ENCODE data around the gene RAMP3.

RAMP3 gene

DNA sequence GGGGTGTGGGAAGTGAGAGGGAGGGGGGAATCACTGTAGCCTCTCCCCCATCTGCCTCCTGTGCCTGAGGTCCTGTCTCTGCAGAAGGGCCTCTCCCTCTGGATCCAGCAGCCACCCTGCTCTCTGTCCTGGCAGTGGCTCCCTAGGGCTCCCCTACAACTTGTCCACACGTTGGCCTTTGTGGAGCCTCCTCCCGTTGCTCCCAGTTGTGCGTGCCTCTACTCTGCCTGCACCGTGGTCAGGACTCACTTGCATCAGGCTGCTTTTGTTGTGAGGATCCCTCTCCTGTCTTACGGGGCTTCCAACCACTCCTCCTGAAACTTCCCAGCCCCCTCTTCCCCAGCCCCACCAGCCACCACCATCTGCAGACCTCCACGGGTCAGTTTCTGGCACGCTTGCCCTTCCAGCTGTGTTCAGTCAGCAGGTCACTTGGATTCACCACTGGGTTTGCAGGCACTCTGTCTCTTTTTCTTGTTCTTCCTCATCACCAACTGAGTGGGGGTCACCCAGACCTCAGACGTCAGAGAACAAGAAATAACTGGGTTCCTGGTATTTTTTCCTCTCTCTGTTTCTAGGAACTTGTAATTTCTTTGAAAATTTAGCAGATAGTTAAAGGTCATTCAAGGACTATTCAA is 62.3 kb downstream of the RAMP3 start:
- Histone ChIP-seq H3K9me3 (ENCODE audit: insufficient read depth, low read length) (no peaks in the 10 kb centered on the region), H3K27me3 (ENCODE audit: low read depth, low read length) (peaks cover 19% of the 10 kb centered on the region), H4K20me1 (ENCODE audit: insufficient read depth, low read length) (no peaks in the 10 kb centered on the region), H3K36me3 (replicated peaks; ENCODE audit: low read depth, low read length) (no peaks in the 10 kb centered on the region), H3K79me2 (ENCODE audit: low read length) (no peaks in the 10 kb centered on the region), H3K4me2 (ENCODE audit: low read length) (no peak overlapping the region), H3K27ac (ENCODE audit: low read length) (no peak overlapping the region), H3K4me3 (ENCODE audit: low read length) (no peak overlapping the region), H2AFZ (ENCODE audit: low read depth, low read length) (no peak overlapping the region), H3K4me1 (ENCODE audit: low read length) (no peaks in the 10 kb centered on the region), H3K9ac (ENCODE audit: low read length) (no peak overlapping the region)
- no peak for TF ChIP-seq EZH2phosphoT487 (IDR thresholded peaks at IDR 0.05; ENCODE audit: low read depth)
- TF ChIP-seq, protein P1, sequence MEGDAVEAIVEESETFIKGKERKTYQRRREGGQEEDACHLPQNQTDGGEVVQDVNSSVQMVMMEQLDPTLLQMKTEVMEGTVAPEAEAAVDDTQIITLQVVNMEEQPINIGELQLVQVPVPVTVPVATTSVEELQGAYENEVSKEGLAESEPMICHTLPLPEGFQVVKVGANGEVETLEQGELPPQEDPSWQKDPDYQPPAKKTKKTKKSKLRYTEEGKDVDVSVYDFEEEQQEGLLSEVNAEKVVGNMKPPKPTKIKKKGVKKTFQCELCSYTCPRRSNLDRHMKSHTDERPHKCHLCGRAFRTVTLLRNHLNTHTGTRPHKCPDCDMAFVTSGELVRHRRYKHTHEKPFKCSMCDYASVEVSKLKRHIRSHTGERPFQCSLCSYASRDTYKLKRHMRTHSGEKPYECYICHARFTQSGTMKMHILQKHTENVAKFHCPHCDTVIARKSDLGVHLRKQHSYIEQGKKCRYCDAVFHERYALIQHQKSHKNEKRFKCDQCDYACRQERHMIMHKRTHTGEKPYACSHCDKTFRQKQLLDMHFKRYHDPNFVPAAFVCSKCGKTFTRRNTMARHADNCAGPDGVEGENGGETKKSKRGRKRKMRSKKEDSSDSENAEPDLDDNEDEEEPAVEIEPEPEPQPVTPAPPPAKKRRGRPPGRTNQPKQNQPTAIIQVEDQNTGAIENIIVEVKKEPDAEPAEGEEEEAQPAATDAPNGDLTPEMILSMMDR (IDR thresholded peaks at IDR 0.05; ENCODE audit: low read depth, low read length) = no peak

DNA sequence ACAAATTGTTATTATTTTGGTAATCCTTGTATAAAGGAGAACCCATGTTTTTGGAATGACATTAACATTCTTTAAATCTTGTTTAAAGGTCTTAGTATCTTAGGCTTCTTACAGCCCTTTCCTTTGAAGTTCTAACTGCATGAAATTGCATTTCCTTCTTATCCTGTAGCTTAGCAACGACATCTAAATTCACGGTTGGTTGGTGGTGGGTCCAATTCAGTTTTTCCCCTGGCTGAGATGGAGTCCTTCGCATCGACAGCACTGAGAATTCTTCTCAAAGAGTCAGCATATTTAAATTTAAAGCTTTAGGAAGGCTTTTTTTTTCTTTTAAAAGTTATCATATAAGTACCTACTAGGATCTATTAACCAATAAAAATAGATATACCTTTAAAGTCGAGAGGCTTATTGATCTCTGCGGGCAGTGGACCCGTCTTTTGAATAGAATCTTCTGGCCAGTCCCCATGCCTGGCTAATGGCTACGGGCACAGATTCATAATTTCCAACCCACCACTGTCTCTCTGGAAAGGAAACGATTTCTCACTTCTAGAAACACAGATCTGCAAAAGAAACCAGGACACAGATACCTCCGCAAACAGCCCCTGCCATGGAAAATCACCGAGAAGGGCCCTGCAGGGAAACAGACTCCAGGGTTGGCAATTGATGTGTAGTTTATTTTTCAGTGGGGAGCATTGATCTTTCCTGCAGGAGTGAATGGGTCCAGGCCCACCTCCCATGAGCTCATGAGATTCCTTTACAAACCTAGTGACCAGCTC is 63.4 kb downstream of the RAMP3 start:
- TF ChIP-seq, protein P1 (IDR thresholded peaks at IDR 0.05; ENCODE audit: low read depth, low read length) = no peak
- no peak for TF ChIP-seq EZH2phosphoT487 (IDR thresholded peaks at IDR 0.05; ENCODE audit: low read depth)
- Histone ChIP-seq H3K27ac (ENCODE audit: low read length) (no peak overlapping the region), H3K27me3 (ENCODE audit: low read depth, low read length) (peaks cover 10% of the 10 kb centered on the region), H4K20me1 (ENCODE audit: insufficient read depth, low read length) (no peaks in the 10 kb centered on the region), H3K4me1 (ENCODE audit: low read length) (no peaks in the 10 kb centered on the region), H3K9ac (ENCODE audit: low read length) (no peak overlapping the region), H3K4me3 (ENCODE audit: low read length) (no peak overlapping the region), H3K4me2 (ENCODE audit: low read length) (no peak overlapping the region), H3K36me3 (replicated peaks; ENCODE audit: low read depth, low read length) (no peaks in the 10 kb centered on the region), H3K9me3 (ENCODE audit: insufficient read depth, low read length) (no peaks in the 10 kb centered on the region), H3K79me2 (ENCODE audit: low read length) (no peaks in the 10 kb centered on the region), H2AFZ (ENCODE audit: low read depth, low read length) (no peak overlapping the region)

GRCh38 chr7:45221896-45222604 is 64.5 kb downstream of the RAMP3 start:
- no peak for TF ChIP-seq EZH2phosphoT487 (IDR thresholded peaks at IDR 0.05; ENCODE audit: low read depth)
- TF ChIP-seq, protein P1 (IDR thresholded peaks at IDR 0.05; ENCODE audit: low read depth, low read length) = no peak
- H3K27me3 ChIP-seq (ENCODE audit: low read depth, low read length) = peaks cover 8% of the 10 kb centered on the region

DNA sequence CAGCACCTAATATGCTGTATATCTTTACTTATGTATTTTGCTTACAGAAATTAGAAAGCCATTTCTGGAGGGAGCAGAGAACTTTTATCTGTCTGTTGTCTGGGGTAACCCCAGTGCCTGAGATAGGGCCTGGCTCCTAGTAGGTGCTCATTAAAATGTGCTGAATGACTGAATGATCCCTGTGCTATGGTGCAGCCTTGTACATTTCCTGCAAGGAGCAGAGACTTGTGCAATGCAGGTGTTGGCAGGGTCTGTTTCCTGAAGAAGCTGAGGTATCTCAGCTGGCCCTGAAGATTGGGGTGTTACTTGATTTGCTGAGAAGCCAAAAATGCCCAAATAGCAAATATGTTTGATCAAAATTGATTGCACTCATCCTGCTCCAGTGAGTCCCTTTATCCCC is 65.5 kb downstream of the RAMP3 start:
- no peaks in the 10 kb centered on the region for H4K20me1 ChIP-seq (ENCODE audit: insufficient read depth, low read length)
- H3K27ac ChIP-seq (ENCODE audit: low read length) = no peak overlapping the region
- no peaks in the 10 kb centered on the region for H3K9me3 ChIP-seq (ENCODE audit: insufficient read depth, low read length)
- no peak overlapping the region for H3K4me3 ChIP-seq (ENCODE audit: low read length)
- no peaks in the 10 kb centered on the region for H3K79me2 ChIP-seq (ENCODE audit: low read length)
- no peak overlapping the region for H2AFZ ChIP-seq (ENCODE audit: low read depth, low read length)
- no peak overlapping the region for H3K4me2 ChIP-seq (ENCODE audit: low read length)
- H3K27me3 ChIP-seq (ENCODE audit: low read depth, low read length) = peaks cover 8% of the 10 kb centered on the region
- no peaks in the 10 kb centered on the region for H3K4me1 ChIP-seq (ENCODE audit: low read length)
- no peaks in the 10 kb centered on the region for H3K36me3 ChIP-seq (replicated peaks; ENCODE audit: low read depth, low read length)
- TF ChIP-seq, protein P1 (IDR thresholded peaks at IDR 0.05; ENCODE audit: low read depth, low read length) = no peak
- TF ChIP-seq EZH2phosphoT487 (IDR thresholded peaks at IDR 0.05; ENCODE audit: low read depth) = no peak
- H3K9ac ChIP-seq (ENCODE audit: low read length) = no peak overlapping the region

More at GRCh38 chr7:45221896-45222604, 64.5 kb downstream of the RAMP3 start:
- no peak overlapping the region for H3K4me2 ChIP-seq (ENCODE audit: low read length)
- no peaks in the 10 kb centered on the region for H3K4me1 ChIP-seq (ENCODE audit: low read length)
- H3K4me3 ChIP-seq (ENCODE audit: low read length) = no peak overlapping the region
- H4K20me1 ChIP-seq (ENCODE audit: insufficient read depth, low read length) = no peaks in the 10 kb centered on the region
- H3K36me3 ChIP-seq (replicated peaks; ENCODE audit: low read depth, low read length) = no peaks in the 10 kb centered on the region
- no peaks in the 10 kb centered on the region for H3K79me2 ChIP-seq (ENCODE audit: low read length)
- H3K9me3 ChIP-seq (ENCODE audit: insufficient read depth, low read length) = no peaks in the 10 kb centered on the region
- no peak overlapping the region for H3K9ac ChIP-seq (ENCODE audit: low read length)
- no peak overlapping the region for H2AFZ ChIP-seq (ENCODE audit: low read depth, low read length)
- H3K27ac ChIP-seq (ENCODE audit: low read length) = no peak overlapping the region

Data from OCI-LY3 (cell line).